ENCODE results near the gene PIWIL4. TPM values are rescaled to one million over a fixed set of nuclear protein-coding genes. Genes with fewer than 3 reads are reported as not detected.

The PIWIL4 gene
- polyA plus RNA-seq, 1 donor from 2014 or later, result 1.3 TPM

- Histone ChIP-seq H3K9me2 (ENCODE audit: insufficient read depth, low read length) (no peaks in the 10 kb centered on the region), H2AFZ (ENCODE audit: low read depth, low read length) (no peak overlapping the region), H3K27ac (ENCODE audit: low read length) (no peak overlapping the region), H3K9me3 (ENCODE audit: low read length) (no peaks in the 10 kb centered on the region), H3K36me3 (ENCODE audit: insufficient read depth, low read length) (no peaks in the 10 kb centered on the region), H3K79me2 (replicated peaks; ENCODE audit: insufficient read depth, low read length) (no peaks in the 10 kb centered on the region), H3K4me2 (ENCODE audit: low read length) (no peak overlapping the region), H3F3A (ENCODE audit: insufficient read depth, low read length, poor library complexity, severe bottlenecking) (no peaks in the 10 kb centered on the region), H4K20me1 (ENCODE audit: insufficient read depth) (no peaks in the 10 kb centered on the region), H3K4me3 (ENCODE audit: low read length) (no peak overlapping the region), H3K27me3 (ENCODE audit: insufficient read depth, low read depth, low read length) (no peaks in the 10 kb centered on the region), H3K9ac (ENCODE audit: low read length) (no peak overlapping the region)
- TF ChIP-seq EP300 (conservative IDR thresholded peaks at IDR 0.05; ENCODE audit: poor library complexity, severe bottlenecking), result no peak
Measured at GRCh38 chr11:94577841-94578240, 10.7 kb downstream of the PIWIL4 start.

- H3K36me3 ChIP-seq (ENCODE audit: insufficient read depth, low read length), result no peaks in the 10 kb centered on the region
- no peak overlapping the region for H3K27ac ChIP-seq (ENCODE audit: low read length)
- H3K9me3 ChIP-seq (ENCODE audit: low read length), result no peaks in the 10 kb centered on the region
- no peak overlapping the region for H2AFZ ChIP-seq (ENCODE audit: low read depth, low read length)
- no peak overlapping the region for H3K4me2 ChIP-seq (ENCODE audit: low read length)
- TF ChIP-seq EZH2 (IDR thresholded peaks at IDR 0.05; ENCODE audit: borderline replicate concordance, insufficient read depth, low read length, poor library complexity, severe bottlenecking), result no peak
- H3K9me2 ChIP-seq (ENCODE audit: insufficient read depth, low read length), result no peaks in the 10 kb centered on the region
- no peaks in the 10 kb centered on the region for H3F3A ChIP-seq (ENCODE audit: insufficient read depth, low read length, poor library complexity, severe bottlenecking)
- H4K20me1 ChIP-seq (ENCODE audit: insufficient read depth), result no peaks in the 10 kb centered on the region
- no peak overlapping the region for H3K4me3 ChIP-seq (ENCODE audit: low read length)
- no peaks in the 10 kb centered on the region for H3K27me3 ChIP-seq (ENCODE audit: insufficient read depth, low read depth, low read length)
- H3K79me2 ChIP-seq (replicated peaks; ENCODE audit: insufficient read depth, low read length), result no peaks in the 10 kb centered on the region
- no peak overlapping the region for H3K9ac ChIP-seq (ENCODE audit: low read length)
Measured at GRCh38 chr11:94581926-94582325, 14.8 kb downstream of the PIWIL4 start.

DNA sequence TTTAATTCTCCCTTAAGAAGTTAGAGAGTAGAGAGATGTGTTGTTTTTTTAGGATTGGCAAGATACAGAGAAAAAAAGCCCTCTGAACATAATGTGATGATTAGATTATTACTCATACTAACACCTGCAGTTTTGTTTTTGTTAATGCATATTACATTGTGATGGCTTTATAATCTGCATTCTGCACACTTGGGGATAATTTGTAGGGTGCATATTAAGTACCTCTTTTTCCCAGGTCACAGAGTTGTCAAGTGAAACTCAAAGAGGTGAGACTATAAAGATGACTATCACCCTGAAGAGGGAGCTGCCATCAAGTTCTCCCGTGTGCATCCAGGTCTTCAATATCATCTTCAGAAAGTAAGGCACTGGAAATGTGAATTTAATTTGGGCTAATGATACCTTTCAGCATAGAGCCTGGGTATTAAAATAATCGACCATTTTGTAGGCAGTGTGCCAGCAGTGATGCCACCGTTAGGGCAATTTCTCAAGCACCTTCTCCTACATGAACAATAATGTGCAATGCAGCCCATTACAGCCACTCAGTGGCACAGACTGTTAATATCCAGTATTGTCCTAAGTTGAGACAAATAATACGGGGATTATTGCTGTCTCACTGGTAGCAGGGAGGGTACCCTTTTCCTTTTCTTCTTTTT is 16.2 kb downstream of the PIWIL4 start:
- Histone ChIP-seq H3K36me3 (ENCODE audit: insufficient read depth, low read length) (no peaks in the 10 kb centered on the region), H3K27ac (ENCODE audit: low read length) (no peak overlapping the region), H3F3A (ENCODE audit: insufficient read depth, low read length, poor library complexity, severe bottlenecking) (no peaks in the 10 kb centered on the region), H3K4me2 (ENCODE audit: low read length) (no peak overlapping the region), H2AFZ (ENCODE audit: low read depth, low read length) (no peak overlapping the region), H3K9me2 (ENCODE audit: insufficient read depth, low read length) (no peaks in the 10 kb centered on the region), H3K27me3 (ENCODE audit: insufficient read depth, low read depth, low read length) (no peaks in the 10 kb centered on the region), H3K79me2 (replicated peaks; ENCODE audit: insufficient read depth, low read length) (no peaks in the 10 kb centered on the region), H3K4me3 (ENCODE audit: low read length) (no peak overlapping the region), H3K9me3 (ENCODE audit: low read length) (no peaks in the 10 kb centered on the region), H3K9ac (ENCODE audit: low read length) (no peak overlapping the region), H4K20me1 (ENCODE audit: insufficient read depth) (no peaks in the 10 kb centered on the region)
- TF ChIP-seq POLR2AphosphoS5 (IDR thresholded peaks at IDR 0.05) (no peak), CTCF (IDR thresholded peaks at IDR 0.05; ENCODE audit: poor library complexity, severe bottlenecking) (no peak), TAF1 (IDR thresholded peaks at IDR 0.05; ENCODE audit: low read depth) (no peak), RAD21 (conservative IDR thresholded peaks at IDR 0.05) (no peak), EP300 (conservative IDR thresholded peaks at IDR 0.05; ENCODE audit: poor library complexity, severe bottlenecking) (no peak), SMC3 (conservative IDR thresholded peaks at IDR 0.05; ENCODE audit: poor library complexity) (no peak), MXI1 (conservative IDR thresholded peaks at IDR 0.05; ENCODE audit: poor library complexity, severe bottlenecking) (no peak), EZH2 (IDR thresholded peaks at IDR 0.05; ENCODE audit: borderline replicate concordance, insufficient read depth, low read length, poor library complexity, severe bottlenecking) (no peak)
- TF ChIP-seq, protein P1, sequence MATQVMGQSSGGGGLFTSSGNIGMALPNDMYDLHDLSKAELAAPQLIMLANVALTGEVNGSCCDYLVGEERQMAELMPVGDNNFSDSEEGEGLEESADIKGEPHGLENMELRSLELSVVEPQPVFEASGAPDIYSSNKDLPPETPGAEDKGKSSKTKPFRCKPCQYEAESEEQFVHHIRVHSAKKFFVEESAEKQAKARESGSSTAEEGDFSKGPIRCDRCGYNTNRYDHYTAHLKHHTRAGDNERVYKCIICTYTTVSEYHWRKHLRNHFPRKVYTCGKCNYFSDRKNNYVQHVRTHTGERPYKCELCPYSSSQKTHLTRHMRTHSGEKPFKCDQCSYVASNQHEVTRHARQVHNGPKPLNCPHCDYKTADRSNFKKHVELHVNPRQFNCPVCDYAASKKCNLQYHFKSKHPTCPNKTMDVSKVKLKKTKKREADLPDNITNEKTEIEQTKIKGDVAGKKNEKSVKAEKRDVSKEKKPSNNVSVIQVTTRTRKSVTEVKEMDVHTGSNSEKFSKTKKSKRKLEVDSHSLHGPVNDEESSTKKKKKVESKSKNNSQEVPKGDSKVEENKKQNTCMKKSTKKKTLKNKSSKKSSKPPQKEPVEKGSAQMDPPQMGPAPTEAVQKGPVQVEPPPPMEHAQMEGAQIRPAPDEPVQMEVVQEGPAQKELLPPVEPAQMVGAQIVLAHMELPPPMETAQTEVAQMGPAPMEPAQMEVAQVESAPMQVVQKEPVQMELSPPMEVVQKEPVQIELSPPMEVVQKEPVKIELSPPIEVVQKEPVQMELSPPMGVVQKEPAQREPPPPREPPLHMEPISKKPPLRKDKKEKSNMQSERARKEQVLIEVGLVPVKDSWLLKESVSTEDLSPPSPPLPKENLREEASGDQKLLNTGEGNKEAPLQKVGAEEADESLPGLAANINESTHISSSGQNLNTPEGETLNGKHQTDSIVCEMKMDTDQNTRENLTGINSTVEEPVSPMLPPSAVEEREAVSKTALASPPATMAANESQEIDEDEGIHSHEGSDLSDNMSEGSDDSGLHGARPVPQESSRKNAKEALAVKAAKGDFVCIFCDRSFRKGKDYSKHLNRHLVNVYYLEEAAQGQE (IDR thresholded peaks at IDR 0.05; ENCODE audit: borderline replicate concordance), result no peak
